CD4-positive, alpha-beta T cell (primary cell): ENCODE results near the gene G6PD. TPM values are rescaled to one million over a fixed set of nuclear protein-coding genes. Genes with fewer than 3 reads are reported as not detected.
"Not testable (repeated sequence)": the region's sequence is repeated elsewhere in the genome, so short reads cannot be mapped to it uniquely, and the experiment has no call there.

Experiments used
- ATAC-seq: fragments of 200-7000 bp; cut with Tn5 transposase; one replicate; pipeline ENCODE4 v1.10.0; 2022; ENCODE audit warnings: mild to moderate bottlenecking; ENCODE audit not compliant: poor library complexity
- CTCF ChIA-PET: fragments of 350-600 bp; sonication (Branson Sonifier 250); formaldehyde crosslinking; loops from one replicate; lab custom pipeline; 2021; ENCODE audit warnings: antibody characterized with exemption, inconsistent platforms; lab: Charles Lee
- POLR2A ChIA-PET: fragments of 350-600 bp; sonication (Branson Sonifier 250); formaldehyde crosslinking; loops from one replicate; lab custom pipeline; 2021; ENCODE audit warnings: antibody characterized with exemption, inconsistent platforms; lab: Charles Lee
- DNase-seq, 14 experiments: peaks; one replicate each; pipeline ENCODE4 v3.0.0-alpha.2; 2013 to 2020; ENCODE audit warnings: mixed read lengths in 2 of 14
- H3K27ac ChIP-seq, 2 donors: one replicate each; pipeline versions ENCODE4 v1.5.1 to v1.7.0; 2013; ENCODE audit warnings: low read length in 2 of 2, low read depth in 1 of 2, mild to moderate bottlenecking in 1 of 2
- H3K27me3 ChIP-seq, 2 experiments: 1 replicate in 1 of 2; 2 replicates in 1 of 2; pipeline versions ENCODE4 v1.6.1 to v1.7.0; 2013; ENCODE audit warnings: low read length in 2 of 2, control low read depth in 1 of 2, mild to moderate bottlenecking in 1 of 2, moderate library complexity in 1 of 2; ENCODE audit not compliant: insufficient read depth in 2 of 2, control insufficient read depth in 1 of 2
- H3K36me3 ChIP-seq: one replicate; pipeline ENCODE4 v1.6.1; 2013; ENCODE audit warnings: low read length, control low read depth; ENCODE audit not compliant: insufficient read depth
- H3K4me1 ChIP-seq: one replicate; pipeline ENCODE4 v1.6.1; 2013; ENCODE audit warnings: low read length, control low read depth; ENCODE audit not compliant: insufficient read depth
- H3K4me3 ChIP-seq: one replicate; pipeline ENCODE4 v1.5.1; 2013; ENCODE audit warnings: mild to moderate bottlenecking, low read length, moderate library complexity
- H3K9me3 ChIP-seq, 2 experiments: 1 replicate in 1 of 2; 2 replicates in 1 of 2; pipeline versions ENCODE4 v1.6.1 to v1.7.0; 2013; ENCODE audit warnings: low read length in 2 of 2, mild to moderate bottlenecking in 2 of 2, control low read depth in 1 of 2, moderate library complexity in 1 of 2; ENCODE audit not compliant: control insufficient read depth in 1 of 2, insufficient read depth in 1 of 2
- H3K27ac Mint-ChIP-seq: one replicate; pipeline ENCODE4 v1.8.0; 2020; ENCODE audit warnings: mixed read lengths
- H3K27me3 Mint-ChIP-seq: one replicate; pipeline ENCODE4 v1.8.0; 2021; ENCODE audit warnings: mixed read lengths
- H3K36me3 Mint-ChIP-seq: one replicate; pipeline ENCODE4 v1.8.0; 2021; ENCODE audit warnings: low read depth, mixed read lengths
- H3K4me1 Mint-ChIP-seq: one replicate; pipeline ENCODE4 v1.8.0; 2021; ENCODE audit warnings: low read depth, mixed read lengths
- H3K4me3 Mint-ChIP-seq: one replicate; pipeline ENCODE4 v1.8.0; 2020; ENCODE audit warnings: mild to moderate bottlenecking, mixed read lengths
- H3K9me3 Mint-ChIP-seq: one replicate; pipeline ENCODE4 v1.8.0; 2020; ENCODE audit warnings: mixed read lengths
- intact Hi-C, 2 experiments: fragments of 100-400 bp; cut with DNase I in 1 of 2; cut with micrococcal nuclease in 1 of 2; formaldehyde crosslinking; loops; one replicate each; pipeline versions ENCODE4 v1.15.1 to v1.9.0; 2023 to 2025; cut with DNase I, micrococcal nuclease
- total RNA-seq, 174 experiments: library from RNA in 2 of 174; stranded (reverse) in 2 of 174; gene quantifications; one replicate each; pipeline ENCODE4 v1.2.3 and lab custom pipeline; 2021 to 2026
- TF ChIP-seq, protein P1 (sequence below): fragments of 200-600 bp; IDR thresholded peaks from one replicate; pipeline ENCODE4 v1.8.0; 2022; ENCODE audit warnings: antibody characterized with exemption, mild to moderate bottlenecking

Gene G6PD
- total RNA-seq, 2 experiments from 2014 or later: 17.4 to 20.3 TPM

DNA sequence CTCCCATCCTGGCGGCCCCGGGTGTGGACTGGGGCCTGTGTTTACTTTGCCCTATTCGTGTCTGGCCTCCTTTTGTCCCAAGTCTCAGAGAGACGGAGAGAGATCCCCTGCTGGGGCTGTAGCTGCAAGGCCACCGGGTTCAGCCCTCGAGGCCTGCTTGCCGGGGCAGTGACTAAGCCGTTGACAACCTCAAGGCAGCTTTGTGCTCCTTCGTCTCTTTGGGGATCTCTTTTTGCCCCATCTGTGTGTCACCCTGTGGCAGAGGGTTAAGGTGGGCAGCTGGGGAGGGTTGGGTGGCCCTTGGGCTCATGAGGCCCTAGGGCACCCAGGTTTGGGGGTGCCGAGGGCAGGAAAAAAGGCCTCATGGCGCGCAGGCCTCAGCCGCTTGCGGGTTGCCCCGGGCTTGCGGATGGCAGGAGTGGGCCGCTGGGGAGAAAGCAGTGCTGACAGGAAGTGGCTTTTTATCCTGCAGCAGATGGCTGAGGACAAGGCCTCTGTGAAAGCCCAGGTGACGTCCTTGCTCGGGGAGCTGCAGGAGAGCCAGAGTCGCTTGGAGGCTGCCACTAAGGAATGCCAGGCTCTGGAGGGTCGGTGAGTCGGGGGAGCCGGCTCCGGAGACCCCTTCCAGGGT lies 11.5 kb upstream of the G6PD start:
- peak; percentile 83 for ATAC-seq
- H3K9me3 ChIP-seq, H3K4me3 ChIP-seq, H3K9me3 Mint-ChIP-seq, CTCF ChIA-PET, H3K4me3 Mint-ChIP-seq, H3K4me1 Mint-ChIP-seq, H3K27ac ChIP-seq, DNase-seq, H3K27ac Mint-ChIP-seq, H3K27me3 ChIP-seq, POLR2A ChIA-PET, H3K27me3 Mint-ChIP-seq, intact Hi-C loops: not testable (repeated sequence)
- Histone ChIP-seq H3K4me1 (peaks cover 11% of the 10 kb centered on the region), H3K36me3 (peaks cover 15% of the 10 kb centered on the region)
- peaks cover 17% of the 10 kb centered on the region for H3K36me3 Mint-ChIP-seq

DNA sequence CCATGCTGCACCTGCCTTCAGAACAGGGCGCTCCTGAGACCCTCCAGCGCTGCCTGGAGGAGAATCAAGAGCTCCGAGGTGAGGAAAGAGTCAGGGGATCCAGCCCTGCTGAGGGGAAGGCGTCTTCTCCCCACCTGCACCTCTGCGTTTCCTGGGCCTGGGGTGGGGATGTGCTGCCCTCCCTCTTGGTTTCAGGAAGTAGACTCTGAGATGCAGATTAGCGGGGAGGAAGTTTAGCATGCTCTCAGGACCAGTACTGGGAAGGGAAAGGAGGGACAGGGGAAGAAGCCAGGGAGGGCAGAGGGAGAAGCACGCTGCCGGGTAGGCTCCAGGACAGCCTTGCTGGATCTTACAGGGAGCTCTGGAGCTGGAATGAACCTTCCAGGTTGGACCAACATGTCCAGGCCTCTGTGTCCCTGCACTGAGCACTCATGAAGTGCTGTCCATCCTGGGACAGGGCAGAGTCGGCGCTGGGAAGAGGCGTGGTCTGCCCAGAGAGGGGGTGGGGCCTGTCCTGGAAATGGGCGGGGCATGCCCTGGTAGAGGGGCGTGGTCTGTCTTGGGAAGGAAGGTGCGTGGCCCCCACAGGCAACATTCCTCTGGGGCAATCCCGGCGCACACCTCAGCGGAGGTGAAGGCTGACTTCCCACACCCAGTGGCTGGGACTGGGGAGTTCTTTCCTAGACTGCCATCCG lies 5.6 kb upstream of the G6PD start:
- H3K27ac ChIP-seq, intact Hi-C loops, POLR2A ChIA-PET, H3K27me3 Mint-ChIP-seq, CTCF ChIA-PET, H3K4me3 ChIP-seq, H3K9me3 ChIP-seq, H3K4me3 Mint-ChIP-seq, H3K9me3 Mint-ChIP-seq, ATAC-seq, H3K27ac Mint-ChIP-seq, H3K27me3 ChIP-seq: not testable (repeated sequence)
- Mint-ChIP-seq H3K36me3 (peaks cover 50% of the 10 kb centered on the region), H3K4me1 (peaks cover 24% of the 10 kb centered on the region)
- Histone ChIP-seq H3K36me3 (peaks cover 20% of the 10 kb centered on the region), H3K4me1 (peaks cover 38% of the 10 kb centered on the region)
- peak in 1 of 14 experiments; percentile 1 for DNase-seq

DNA sequence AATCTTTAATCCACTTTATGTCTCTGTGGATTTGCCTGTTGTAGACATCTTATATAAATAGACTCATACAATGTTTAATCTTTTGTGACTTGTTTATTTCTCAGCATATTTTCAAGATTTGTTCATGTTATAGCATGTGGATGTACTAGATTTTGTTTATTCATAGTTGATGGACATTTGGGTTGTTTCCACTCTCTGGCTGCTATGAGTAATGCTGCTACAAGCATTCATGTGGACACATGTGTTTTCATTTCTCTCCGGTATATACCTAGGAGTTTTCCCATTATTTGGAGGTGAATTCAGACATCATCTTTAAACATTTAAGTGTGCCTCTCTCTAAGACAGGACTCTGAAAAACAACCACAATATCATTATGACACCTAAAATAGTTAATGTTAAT lies 3.1 kb upstream of the G6PD start:
- intact Hi-C loops: no loop called here
- Histone ChIP-seq H3K4me3 (no peak overlapping the region), H3K4me1 (peaks cover 55% of the 10 kb centered on the region), H3K27ac (no peak overlapping the region), H3K9me3 (no peaks in the 10 kb centered on the region), H3K27me3 (no peaks in the 10 kb centered on the region), H3K36me3 (peaks cover 24% of the 10 kb centered on the region)
- H3K27me3 Mint-ChIP-seq: no peaks in the 10 kb centered on the region
- TF ChIP-seq, protein P1, sequence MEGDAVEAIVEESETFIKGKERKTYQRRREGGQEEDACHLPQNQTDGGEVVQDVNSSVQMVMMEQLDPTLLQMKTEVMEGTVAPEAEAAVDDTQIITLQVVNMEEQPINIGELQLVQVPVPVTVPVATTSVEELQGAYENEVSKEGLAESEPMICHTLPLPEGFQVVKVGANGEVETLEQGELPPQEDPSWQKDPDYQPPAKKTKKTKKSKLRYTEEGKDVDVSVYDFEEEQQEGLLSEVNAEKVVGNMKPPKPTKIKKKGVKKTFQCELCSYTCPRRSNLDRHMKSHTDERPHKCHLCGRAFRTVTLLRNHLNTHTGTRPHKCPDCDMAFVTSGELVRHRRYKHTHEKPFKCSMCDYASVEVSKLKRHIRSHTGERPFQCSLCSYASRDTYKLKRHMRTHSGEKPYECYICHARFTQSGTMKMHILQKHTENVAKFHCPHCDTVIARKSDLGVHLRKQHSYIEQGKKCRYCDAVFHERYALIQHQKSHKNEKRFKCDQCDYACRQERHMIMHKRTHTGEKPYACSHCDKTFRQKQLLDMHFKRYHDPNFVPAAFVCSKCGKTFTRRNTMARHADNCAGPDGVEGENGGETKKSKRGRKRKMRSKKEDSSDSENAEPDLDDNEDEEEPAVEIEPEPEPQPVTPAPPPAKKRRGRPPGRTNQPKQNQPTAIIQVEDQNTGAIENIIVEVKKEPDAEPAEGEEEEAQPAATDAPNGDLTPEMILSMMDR: no peak
- CTCF ChIA-PET: no interaction called here
- ATAC-seq (no peak), DNase-seq (no peak)
- H3K27ac Mint-ChIP-seq: peak overlapping the region; percentile 69
- peak overlapping the region; percentile 83 for H3K4me3 Mint-ChIP-seq
- no peaks in the 10 kb centered on the region for H3K9me3 Mint-ChIP-seq
- peaks cover 47% of the 10 kb centered on the region for H3K36me3 Mint-ChIP-seq
- POLR2A ChIA-PET: no interaction called here
- H3K4me1 Mint-ChIP-seq: peaks cover 33% of the 10 kb centered on the region

DNA sequence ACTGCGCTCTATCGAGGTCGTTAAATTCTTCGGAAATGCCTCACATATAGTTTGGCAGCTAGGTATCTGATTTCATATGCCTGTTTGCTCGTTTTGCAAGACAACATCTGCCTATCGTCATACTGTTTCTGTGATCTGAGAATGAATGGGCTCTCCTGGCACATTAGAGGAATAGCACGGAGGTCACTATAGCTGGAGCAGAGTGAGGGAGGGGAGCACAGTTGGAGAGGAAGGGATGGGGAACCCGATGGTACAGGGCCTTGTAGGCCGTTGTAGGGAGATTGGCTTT lies 1.3 kb upstream of the G6PD start:
- H3K27me3 ChIP-seq: no peaks in the 10 kb centered on the region
- H3K36me3 Mint-ChIP-seq: peaks cover 37% of the 10 kb centered on the region
- H3K27ac Mint-ChIP-seq: peak overlapping the region; percentile 86
- no peaks in the 10 kb centered on the region for H3K9me3 Mint-ChIP-seq
- H3K4me3 ChIP-seq: peak overlapping the region; percentile 88
- intact Hi-C loops: no loop called here
- peaks cover 39% of the 10 kb centered on the region for H3K4me1 Mint-ChIP-seq
- TF ChIP-seq, protein P1: no peak
- H3K4me3 Mint-ChIP-seq: peak overlapping the region; percentile 91
- H3K36me3 ChIP-seq: peaks cover 12% of the 10 kb centered on the region
- ChIA-PET POLR2A (interaction anchor here (0.7 to 1.9 kb wide), 3 partner anchors 150 to 579 kb away, joined by 3 to 8 read pairs (median 3); partner anchors contain the start of genes HCFC1 and RPL10), CTCF (no interaction called here)
- H3K9me3 ChIP-seq: no peaks in the 10 kb centered on the region
- no peak for ATAC-seq
- H3K27me3 Mint-ChIP-seq: no peaks in the 10 kb centered on the region
- H3K4me1 ChIP-seq: peaks cover 64% of the 10 kb centered on the region
- DNase-seq: no peak
- H3K27ac ChIP-seq: peak overlapping the region; percentile 81 to 92
